ENCODE data around the gene L1TD1.

The L1TD1 gene

DNA sequence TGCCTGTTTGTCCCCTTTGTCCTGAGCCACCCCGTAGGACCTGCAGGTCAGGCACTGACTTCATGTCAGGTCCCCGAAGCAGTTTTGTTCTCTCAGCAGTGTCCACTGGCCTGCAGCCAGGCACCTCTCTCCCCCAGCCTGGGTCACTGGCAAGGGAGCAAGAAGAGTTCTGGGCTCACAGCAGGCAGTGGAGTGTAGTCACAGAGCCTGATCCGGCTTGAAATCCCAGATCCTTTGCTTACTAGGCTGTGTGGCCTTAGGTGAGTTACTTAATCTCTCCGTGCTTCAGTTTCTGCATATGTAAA, 34.2 kb downstream of the L1TD1 start:
- no peaks in the 10 kb centered on the region for H4K20me1 ChIP-seq (ENCODE audit: insufficient read depth, low read length)
- H3K4me1 ChIP-seq (ENCODE audit: insufficient read depth, low read length, severe bottlenecking): no peaks in the 10 kb centered on the region
- H3K4me3 ChIP-seq (ENCODE audit: low read depth, low read length, poor library complexity, severe bottlenecking): no peak overlapping the region
- H3K9ac ChIP-seq (ENCODE audit: low read length): no peak overlapping the region
- H3K4me2 ChIP-seq (ENCODE audit: low read length): no peak overlapping the region
- no peaks in the 10 kb centered on the region for H3F3A ChIP-seq (ENCODE audit: insufficient read depth, low read length)
- no peaks in the 10 kb centered on the region; the same call in 1 of the 2 replicates for H3K27me3 ChIP-seq (ENCODE audit: insufficient read depth, low read length)
- no peak for TF ChIP-seq EZH2 (IDR thresholded peaks at IDR 0.05; ENCODE audit: borderline replicate concordance, low read length)
- TF ChIP-seq, protein P1, sequence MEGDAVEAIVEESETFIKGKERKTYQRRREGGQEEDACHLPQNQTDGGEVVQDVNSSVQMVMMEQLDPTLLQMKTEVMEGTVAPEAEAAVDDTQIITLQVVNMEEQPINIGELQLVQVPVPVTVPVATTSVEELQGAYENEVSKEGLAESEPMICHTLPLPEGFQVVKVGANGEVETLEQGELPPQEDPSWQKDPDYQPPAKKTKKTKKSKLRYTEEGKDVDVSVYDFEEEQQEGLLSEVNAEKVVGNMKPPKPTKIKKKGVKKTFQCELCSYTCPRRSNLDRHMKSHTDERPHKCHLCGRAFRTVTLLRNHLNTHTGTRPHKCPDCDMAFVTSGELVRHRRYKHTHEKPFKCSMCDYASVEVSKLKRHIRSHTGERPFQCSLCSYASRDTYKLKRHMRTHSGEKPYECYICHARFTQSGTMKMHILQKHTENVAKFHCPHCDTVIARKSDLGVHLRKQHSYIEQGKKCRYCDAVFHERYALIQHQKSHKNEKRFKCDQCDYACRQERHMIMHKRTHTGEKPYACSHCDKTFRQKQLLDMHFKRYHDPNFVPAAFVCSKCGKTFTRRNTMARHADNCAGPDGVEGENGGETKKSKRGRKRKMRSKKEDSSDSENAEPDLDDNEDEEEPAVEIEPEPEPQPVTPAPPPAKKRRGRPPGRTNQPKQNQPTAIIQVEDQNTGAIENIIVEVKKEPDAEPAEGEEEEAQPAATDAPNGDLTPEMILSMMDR (IDR thresholded peaks at IDR 0.05; ENCODE audit: low read length): no peak
- no peaks in the 10 kb centered on the region for H3K9me3 ChIP-seq (ENCODE audit: low read length)
- no peak overlapping the region for H3K27ac ChIP-seq (ENCODE audit: low read depth, low read length, poor library complexity, severe bottlenecking)
- H3K79me2 ChIP-seq (ENCODE audit: insufficient read depth, low read length): no peaks in the 10 kb centered on the region
- H3K36me3 ChIP-seq (ENCODE audit: insufficient read depth, low read length): no peaks in the 10 kb centered on the region
- no peaks in the 10 kb centered on the region for H3K9me2 ChIP-seq (ENCODE audit: low read depth, low read length)
- H2AFZ ChIP-seq (ENCODE audit: low read length): no peak overlapping the region

DNA sequence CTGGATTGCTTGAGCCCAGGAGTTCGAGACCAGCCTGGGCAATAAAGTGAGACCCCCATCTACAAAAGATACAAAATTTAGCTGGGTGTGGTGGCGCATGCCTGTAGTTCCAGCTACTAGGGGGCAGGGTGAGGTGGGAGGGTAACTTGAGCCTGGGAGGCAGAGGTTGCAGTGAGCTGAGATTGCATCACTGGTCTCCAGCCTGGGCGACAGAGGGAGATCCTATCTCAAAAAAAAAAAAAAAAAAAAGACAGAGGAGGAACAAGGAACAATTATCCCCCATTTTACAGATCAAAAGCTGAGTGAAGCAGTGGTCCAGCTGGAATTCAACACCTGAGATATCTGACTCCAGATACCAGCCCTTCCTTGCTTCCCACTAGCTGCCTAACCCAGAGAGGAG, 34.8 kb downstream of the L1TD1 start:
- no peaks in the 10 kb centered on the region for H4K20me1 ChIP-seq (ENCODE audit: insufficient read depth, low read length)
- no peak overlapping the region for H3K4me2 ChIP-seq (ENCODE audit: low read length)
- H3K9me3 ChIP-seq (ENCODE audit: low read length): no peaks in the 10 kb centered on the region
- no peaks in the 10 kb centered on the region for H3K79me2 ChIP-seq (ENCODE audit: insufficient read depth, low read length)
- no peak overlapping the region for H3K4me3 ChIP-seq (ENCODE audit: low read depth, low read length, poor library complexity, severe bottlenecking)
- no peaks in the 10 kb centered on the region; the same call in 1 of the 2 replicates for H3K27me3 ChIP-seq (ENCODE audit: insufficient read depth, low read length)
- H3K9ac ChIP-seq (ENCODE audit: low read length): no peak overlapping the region
- H3K4me1 ChIP-seq (ENCODE audit: insufficient read depth, low read length, severe bottlenecking): no peaks in the 10 kb centered on the region
- H3K9me2 ChIP-seq (ENCODE audit: low read depth, low read length): no peaks in the 10 kb centered on the region
- H2AFZ ChIP-seq (ENCODE audit: low read length): no peak overlapping the region
- H3F3A ChIP-seq (ENCODE audit: insufficient read depth, low read length): no peaks in the 10 kb centered on the region
- no peak for TF ChIP-seq EZH2 (IDR thresholded peaks at IDR 0.05; ENCODE audit: borderline replicate concordance, low read length)
- TF ChIP-seq, protein P1 (IDR thresholded peaks at IDR 0.05; ENCODE audit: low read length): no peak
- H3K27ac ChIP-seq (ENCODE audit: low read depth, low read length, poor library complexity, severe bottlenecking): no peak overlapping the region
- no peaks in the 10 kb centered on the region for H3K36me3 ChIP-seq (ENCODE audit: insufficient read depth, low read length)

DNA sequence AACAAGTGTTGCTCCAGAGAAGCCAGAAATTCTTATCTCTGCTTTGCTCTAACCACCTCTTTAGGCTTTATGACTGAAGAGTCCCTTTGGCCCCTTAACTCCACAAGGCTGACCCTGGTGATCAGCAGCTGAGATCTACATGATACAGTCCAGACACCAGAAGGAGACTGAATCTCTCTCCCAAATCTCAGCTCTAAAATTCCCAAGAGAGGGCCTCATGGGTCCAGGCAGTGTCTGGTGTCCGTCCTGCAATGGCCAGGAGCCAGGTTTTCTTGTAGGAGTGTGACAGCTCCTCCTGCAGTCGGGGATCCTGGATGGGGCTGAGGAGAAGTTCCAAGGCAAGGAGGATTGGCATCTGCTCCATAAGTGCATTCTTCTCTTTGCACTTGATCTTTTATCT, 35.3 kb downstream of the L1TD1 start:
- Histone ChIP-seq H3K9ac (ENCODE audit: low read length) (no peak overlapping the region), H3K9me2 (ENCODE audit: low read depth, low read length) (no peaks in the 10 kb centered on the region), H3K4me3 (ENCODE audit: low read depth, low read length, poor library complexity, severe bottlenecking) (no peak overlapping the region), H3K36me3 (ENCODE audit: insufficient read depth, low read length) (no peaks in the 10 kb centered on the region), H3F3A (ENCODE audit: insufficient read depth, low read length) (no peaks in the 10 kb centered on the region), H3K27ac (ENCODE audit: low read depth, low read length, poor library complexity, severe bottlenecking) (no peak overlapping the region), H3K9me3 (ENCODE audit: low read length) (no peaks in the 10 kb centered on the region), H3K27me3 (ENCODE audit: insufficient read depth, low read length) (no peaks in the 10 kb centered on the region; the same call in 1 of the 2 replicates), H4K20me1 (ENCODE audit: insufficient read depth, low read length) (no peaks in the 10 kb centered on the region), H3K4me2 (ENCODE audit: low read length) (no peak overlapping the region), H3K4me1 (ENCODE audit: insufficient read depth, low read length, severe bottlenecking) (no peaks in the 10 kb centered on the region), H2AFZ (ENCODE audit: low read length) (no peak overlapping the region), H3K79me2 (ENCODE audit: insufficient read depth, low read length) (no peaks in the 10 kb centered on the region)
- no peak for TF ChIP-seq EZH2 (IDR thresholded peaks at IDR 0.05; ENCODE audit: borderline replicate concordance, low read length)
- TF ChIP-seq, protein P1 (IDR thresholded peaks at IDR 0.05; ENCODE audit: low read length): no peak

Data from OCI-LY1 (cell line).